GM19043 (cell line): ENCODE measurements around the gene TMEM225B.
"Not testable (repeated sequence)": the region's sequence is repeated elsewhere in the genome, so short reads cannot be mapped to it uniquely, and the experiment has no call there.

ENCODE experiments used
- ATAC-seq: cut with Tn5 transposase; IDR thresholded peaks from one replicate; pipeline ENCODE4 v1.9.1; 2021; ENCODE audit warnings: low read depth; ENCODE audit not compliant: unreplicated experiment

Gene TMEM225B

DNA sequence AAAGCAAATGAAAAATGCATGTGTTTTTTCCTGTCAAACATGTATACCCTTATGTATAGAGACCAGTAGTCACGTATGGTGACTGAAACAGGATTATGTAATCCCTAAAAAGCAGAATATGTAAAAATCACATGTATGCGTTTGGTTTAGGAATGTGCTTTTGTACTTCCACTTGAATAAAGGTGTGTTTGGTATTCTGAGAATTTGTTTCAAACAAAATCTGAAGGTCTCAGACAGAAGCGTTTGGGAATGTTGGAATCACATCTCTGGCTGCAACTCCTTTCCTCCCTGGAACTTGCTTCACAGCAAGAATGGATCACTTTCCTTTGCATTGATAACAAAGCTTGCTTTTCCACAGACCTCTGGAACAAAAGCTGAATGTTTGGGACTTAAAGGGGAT is 21.8 kb upstream of the TMEM225B start:
- ATAC-seq = no peak

DNA sequence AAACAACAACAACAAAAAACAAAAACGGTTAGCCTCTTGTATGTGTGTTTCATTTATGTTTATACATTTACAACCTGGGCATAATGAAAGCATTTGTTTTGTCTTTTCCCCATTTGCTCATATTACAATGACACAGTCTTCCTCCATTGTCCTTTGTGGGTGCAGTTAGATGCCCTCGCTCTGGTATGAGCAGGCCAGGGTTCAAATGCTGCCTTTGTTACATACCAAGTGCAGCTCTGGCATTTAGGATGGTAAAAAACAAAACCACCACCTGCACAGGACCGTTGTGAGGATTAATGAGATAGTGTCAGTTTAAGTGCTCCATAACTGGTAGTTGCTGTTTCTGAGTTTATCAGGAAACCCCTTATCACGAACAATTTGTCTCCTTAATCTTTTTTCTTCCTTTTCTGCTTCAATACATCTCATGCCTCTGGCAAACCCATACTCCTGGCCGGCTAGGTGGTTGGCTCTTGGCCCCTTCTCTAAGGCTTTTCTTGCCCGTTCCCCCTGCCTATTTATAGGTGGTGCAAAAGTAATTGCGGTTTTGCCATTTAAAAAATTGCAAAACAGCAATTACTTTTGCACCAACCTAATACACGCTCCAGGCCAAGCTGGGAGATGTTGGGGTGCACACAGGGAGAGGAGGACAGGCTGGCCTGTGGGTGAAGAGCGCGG is 18.6 kb upstream of the TMEM225B start:
- ATAC-seq = no peak

DNA sequence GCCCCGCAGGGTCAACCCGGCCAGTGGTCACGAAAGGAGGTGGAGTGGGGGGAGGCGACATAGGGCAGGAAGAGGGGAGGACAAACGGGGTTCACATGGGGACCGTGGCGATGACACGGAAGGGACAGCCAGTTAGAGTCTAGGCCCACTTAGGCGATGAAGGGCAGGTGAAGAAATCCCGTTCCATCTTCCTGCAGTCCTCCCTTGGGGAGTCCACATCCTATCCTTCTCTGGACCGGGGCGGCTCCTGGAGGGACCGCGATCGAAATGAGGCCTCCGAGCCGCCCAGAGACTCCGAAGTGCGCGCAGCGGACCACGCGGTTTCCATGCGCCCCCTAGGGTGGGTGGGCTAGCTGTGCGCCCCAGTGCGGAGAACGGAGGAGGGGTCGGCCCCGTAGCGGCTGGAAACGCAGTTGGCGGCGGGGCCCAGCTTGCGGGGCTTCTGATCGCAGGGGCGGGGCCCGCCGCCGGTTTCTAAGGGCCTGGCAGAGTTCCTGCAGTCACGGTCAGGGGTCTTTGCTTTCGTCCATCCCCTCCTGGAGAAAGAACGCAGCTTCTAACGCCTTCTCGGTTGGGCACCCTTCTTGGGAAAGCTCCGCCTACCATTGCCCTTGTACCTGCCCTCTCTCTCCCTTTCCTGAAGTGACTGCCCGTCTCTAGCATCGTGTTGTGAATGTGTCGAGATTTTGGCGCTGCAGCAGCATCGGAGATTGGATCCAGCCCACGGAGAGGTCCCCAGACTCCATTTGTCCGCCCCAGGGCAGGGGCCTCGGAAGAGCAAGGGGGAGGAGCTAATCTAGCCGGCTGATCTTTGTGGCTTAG is 17.9 kb upstream of the TMEM225B start:
- no peak for ATAC-seq

DNA sequence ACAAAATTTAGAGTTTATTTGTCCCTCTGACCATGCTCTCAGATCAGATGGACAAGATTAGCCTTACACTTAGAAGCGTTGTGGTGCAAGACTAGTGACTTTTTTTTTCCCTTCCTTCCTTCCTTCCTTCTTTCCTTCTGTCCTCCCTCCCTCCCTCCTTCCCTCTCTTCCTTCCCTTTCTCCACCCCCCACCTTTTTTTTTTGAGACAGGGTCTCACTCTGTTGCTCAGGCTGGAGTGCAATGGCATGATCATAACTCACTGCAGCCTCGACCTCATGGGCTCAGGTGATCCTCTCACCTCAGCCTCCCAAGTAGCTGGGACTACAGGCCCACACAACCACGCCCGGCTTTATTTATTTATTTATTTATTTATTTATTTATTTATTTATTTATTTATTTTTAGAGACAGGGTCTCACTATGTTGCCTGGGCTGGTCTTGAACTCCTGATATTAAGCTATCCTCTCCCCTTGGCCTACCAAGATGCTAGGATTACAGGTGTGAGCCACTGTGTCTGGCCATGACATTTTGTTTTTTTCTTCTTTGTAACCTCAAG is 17.2 kb upstream of the TMEM225B start:
- not testable (repeated sequence) for ATAC-seq

DNA sequence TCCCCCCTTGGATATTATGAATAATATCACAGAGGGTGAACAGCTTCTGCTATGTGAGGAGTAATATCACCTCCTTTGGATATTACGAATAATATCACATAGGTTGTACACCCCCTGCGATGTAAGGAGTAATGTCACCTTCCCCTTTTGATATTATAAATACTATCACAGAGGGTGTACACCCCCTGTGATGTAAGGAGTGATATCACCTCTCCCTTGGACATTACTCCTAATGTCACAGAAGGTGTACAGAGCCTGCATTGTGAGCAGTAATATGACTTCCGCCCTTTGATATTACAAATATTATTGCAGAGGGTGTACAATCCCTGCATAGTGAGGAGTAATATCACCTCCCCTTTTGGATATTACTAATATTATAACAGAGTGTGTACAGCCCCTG is 9.2 kb upstream of the TMEM225B start:
- no peak for ATAC-seq

DNA sequence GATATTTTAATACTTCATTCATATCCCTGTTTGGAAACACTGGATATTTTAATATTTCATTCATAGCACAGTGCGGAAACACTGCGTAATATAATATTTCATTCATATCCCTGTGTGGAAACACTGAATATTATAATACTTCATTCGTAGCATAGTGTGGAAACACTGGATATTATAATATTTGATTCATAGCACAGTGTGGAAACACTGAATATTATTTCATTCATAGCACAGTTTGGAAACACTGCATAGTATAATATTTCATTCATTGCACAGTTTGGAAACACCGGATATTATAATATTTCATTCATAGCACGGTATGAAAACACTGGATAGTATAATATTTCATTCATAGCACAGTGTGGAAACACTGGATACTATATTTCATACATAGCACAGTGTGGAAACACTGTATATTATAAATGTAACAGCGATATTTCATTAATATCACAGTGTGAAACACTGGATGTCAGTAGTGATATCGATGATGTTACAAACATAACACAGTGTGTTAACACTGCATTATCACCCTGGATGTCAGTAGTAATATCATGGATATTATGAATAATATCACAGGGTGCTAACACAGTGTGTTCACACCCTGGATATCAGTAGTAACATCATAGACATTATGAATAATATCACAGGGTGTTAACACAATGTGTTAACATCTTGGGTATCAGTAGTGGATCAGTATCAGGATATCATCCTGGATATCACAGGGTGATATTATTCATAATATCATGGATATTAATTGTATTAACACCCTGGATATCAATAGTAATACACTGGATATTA is 2.9 kb upstream of the TMEM225B start:
- no peak for ATAC-seq

DNA sequence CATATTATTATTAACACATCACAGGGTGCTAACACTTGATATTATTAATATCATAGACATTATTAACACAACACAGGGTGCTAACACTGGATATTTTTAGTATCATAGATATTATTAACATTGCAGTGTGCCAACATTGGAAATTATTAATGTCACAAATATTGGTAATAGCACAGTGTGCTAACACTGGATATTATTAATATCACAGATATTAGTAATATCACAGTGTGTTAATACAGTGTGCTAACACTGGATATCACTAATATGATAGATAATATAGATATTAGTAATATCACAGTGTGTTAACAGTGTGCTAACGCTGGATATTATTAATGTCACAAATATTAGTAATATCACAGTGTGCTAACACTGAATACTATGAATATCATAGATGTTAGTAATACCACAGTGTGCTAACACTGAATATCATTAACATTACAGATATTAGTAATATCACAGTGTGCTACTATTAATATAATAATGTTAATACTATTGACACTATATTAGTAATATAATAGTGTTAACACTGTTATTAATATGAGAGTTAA is 1.6 kb upstream of the TMEM225B start:
- no peak for ATAC-seq

DNA sequence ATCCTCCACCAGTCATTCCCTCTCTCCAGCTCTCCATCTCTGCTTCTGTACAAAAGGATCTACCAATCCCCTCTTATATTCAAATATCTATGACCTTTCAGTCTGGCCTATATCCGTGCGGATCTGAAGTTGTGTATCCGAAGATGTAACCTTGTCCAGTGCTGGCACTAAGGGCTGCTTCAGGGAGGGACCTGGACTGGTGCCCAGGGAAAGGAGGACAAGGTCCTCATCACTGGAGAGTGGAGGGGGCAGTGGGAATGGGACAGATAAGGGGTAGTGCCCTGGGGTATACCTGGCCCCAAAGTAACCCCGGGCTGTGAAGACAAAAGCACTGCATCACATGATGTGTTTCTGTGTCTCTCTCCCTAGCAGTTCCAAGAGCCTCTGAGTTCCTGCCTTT is 1.8 kb downstream of the TMEM225B start:
- ATAC-seq = no peak

DNA sequence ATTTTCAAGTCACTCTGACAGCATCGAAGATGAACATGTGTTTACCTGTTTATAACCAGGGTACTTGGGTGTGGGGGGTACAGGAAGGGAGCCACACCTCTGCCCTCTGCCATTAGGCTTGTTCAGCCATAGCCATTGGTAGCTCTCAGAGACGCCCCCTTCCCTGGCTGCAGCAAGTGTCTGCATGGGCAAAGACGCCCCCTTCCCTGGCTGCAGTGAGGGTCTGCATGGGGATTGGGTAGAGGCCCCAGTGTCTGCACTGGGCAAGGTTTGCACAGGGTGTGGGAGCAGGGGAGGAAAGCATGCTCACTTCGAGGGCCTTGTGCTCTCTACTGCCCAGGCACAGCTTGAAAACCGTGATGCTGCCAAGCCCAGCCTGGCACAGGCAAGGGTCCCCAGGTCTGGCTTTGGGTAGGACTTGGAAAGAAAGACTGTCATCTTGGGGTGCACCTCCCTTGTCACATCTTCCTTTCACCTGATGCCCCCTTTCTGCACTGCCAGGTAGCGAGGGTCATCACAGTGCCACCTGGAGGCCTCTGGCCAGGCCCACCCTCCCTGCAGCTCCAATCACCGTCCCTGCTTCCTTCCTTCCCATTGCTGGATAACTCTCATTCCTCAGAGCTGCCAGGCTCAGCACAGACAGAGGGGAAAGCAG is 3.7 kb downstream of the TMEM225B start:
- ATAC-seq = no peak

DNA sequence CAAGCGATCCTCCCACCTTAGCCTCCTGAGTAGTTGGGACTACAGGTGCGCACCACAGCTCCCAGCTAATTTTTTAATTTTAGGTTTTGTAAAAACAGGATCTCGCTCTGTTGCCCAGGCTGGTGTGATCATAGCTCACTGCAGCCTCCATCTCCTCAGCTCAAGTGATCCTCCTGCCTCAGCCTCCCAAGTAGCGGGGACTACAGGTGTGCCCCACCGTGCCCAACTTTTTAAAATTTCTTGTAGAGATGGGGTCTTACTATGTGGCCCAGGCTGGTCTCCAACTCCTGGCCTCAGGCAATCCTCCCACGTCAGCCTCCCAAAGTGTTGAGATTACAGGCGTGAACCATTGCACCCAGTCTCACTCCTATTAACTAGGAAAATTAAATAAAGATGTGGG is 7.5 kb downstream of the TMEM225B start:
- ATAC-seq = no peak

DNA sequence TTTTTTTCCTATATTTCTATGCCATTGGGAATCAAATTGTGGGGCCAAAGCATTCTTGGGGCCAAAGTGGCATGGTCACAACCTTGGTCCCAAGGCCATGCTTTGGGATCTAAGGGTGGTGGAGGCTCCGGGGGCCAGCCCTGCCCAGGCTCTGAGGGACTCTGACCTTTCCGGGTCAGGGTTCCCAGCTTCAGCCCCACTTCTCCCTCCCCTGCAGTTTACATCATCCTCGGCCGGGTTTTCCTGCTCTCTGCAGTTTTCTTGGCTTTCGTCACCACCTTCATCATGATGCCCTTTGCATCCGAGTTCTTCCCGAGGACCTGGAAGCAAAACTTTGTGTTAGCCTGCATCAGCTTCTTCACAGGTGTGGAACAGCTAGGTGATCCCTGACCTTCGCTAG is 8.5 kb downstream of the TMEM225B start:
- ATAC-seq = no peak

DNA sequence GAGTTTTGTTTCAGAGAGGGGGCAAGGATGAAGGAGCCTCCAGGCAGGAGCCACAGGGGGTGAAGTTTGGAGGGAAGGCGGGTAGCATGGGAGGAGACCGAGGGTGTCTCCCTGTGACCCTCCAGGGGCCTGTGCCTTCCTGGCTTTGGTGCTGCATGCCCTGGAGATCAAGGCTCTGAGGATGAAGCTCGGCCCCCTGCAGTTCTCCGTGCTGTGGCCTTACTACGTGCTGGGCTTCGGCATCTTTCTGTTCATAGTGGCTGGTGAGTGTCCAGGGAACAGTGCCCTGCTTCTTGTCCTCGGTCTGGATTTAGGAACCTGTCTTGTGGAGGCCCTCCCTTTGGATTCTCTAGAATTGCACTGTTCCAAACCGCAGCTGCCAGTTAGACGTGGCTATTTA is 9.5 kb downstream of the TMEM225B start:
- ATAC-seq = no peak

DNA sequence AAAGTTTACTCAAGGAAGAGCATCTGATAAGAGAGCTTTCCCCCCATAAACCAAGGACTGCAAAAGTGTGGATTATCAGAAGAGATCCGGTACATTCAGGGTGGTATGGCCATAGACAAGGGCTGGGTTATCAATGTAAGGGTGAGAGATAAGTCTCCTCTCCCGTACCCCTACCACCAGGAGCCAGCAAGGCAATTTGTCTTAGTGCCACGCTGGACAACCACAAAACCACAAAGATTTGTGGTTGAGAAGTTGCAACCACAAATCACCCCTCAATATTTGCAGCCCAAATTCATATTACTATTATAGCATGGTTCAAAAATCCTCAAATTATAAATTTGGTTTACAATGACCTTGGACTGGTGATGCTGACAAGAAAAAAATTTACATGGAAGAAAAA is 16.4 kb downstream of the TMEM225B start:
- no peak for ATAC-seq

DNA sequence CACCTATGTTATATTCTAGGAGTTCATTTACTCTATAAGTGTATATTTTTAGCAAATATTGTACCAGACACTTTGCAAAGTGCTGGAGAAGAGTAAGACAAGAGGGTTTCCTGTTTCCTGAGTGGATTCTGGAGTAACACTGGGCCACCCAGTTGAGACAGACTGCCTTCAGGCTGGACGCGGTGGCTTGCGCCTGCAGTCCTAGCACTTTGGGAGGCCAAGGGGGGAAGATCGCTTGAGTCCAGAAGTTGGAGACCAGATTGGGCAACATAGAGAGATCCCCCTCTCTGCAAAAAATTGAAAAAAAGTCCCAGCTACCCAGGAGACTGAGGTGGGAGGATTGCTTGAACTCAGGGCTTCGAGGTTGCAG is 17.9 kb downstream of the TMEM225B start:
- ATAC-seq = no peak

DNA sequence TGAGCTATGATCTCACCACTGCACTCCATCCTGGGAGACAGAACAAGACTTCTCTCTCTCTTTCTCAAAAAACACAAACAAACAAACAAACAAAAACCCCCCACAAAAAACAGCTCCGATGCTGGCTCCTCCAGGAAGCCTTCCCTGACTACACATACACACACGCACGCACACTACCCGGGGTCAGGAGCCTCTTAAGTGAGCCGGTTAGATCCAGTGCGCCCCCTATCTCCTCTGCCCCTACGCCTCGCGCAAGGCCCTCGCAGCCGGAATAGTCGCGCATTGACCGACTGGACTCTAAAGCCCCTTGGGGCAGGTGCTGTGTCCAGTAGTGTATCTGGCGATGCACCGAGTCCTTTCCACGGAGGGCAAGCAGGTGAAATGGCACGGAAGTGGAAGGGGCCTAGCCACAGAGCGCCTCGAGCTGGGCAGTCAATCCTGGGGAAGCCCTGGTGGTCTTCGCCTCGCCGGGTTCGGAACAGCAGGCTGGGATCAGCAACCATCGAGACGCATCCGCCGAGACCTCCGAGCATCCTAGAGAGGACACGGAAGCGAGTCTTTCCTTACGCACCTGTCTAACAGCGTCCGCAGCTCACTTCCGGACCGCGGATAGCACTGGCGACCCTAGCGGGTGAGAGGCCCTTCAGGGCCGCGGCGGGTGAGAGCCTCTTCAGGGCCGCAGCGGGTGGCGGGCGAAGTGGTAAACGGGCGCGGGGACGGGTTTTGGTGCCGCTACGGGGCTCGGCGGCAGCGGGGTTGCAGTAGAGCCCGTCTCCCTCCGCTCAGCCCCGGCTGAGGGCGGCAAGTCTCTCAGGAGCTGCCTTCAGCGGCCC is 18.5 kb downstream of the TMEM225B start, which contains the start of gene ZSCAN25:
Gene ZSCAN25, plus strand, starts transcription at position 588 of the 833 bp plus-strand sequence. CDS start 2,661 bp downstream, outside the sequence.
- peak; percentile 91 for ATAC-seq

DNA sequence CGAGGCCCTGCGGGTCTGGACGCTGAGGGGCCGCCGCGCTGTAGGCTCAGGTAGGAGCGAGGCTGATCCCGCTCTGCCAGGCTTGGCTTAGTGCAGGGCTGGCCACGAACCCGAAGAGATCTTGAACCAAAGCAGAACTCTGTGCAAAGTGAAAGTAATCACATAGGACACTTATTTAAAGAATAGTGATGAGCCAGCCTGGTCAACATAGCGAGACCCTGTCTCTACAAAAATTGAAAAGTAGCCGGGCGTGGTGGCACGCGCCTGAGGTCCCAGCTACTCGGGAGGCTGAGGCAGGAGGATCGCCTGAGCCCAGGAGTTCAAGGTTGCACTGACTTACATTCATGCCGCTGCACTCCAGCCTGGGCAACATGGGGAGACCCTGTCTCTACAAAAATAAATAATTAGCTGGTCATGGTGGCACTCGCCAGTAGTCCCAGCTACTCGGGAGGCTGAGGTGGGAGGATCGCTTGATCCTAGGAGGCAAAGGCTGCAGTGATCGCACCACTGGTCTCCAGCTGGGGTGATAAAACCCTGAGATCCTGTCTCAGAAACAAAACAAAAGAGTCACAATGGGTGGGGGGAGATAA is 19.2 kb downstream of the TMEM225B start:
- ATAC-seq = no peak

DNA sequence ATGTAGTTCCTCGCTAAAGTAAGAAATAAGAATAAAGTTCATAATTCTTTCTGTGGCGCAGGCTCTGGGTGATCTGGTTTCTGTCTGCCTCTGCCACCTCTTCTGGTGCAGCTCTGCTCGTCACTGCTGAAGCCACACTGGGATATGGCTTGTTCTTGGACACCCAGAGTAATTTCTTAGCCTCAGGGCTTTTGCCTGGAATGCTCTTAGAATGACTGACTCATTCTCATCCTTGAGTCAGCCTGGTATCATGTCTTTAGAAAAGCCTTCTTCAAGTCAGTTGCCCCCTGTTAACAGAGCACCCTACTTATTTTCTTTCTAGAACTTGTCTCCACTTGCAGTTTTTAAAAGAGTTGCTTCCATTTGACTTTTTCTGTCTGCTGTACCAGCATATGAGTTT is 20.7 kb downstream of the TMEM225B start:
- ATAC-seq = no peak

DNA sequence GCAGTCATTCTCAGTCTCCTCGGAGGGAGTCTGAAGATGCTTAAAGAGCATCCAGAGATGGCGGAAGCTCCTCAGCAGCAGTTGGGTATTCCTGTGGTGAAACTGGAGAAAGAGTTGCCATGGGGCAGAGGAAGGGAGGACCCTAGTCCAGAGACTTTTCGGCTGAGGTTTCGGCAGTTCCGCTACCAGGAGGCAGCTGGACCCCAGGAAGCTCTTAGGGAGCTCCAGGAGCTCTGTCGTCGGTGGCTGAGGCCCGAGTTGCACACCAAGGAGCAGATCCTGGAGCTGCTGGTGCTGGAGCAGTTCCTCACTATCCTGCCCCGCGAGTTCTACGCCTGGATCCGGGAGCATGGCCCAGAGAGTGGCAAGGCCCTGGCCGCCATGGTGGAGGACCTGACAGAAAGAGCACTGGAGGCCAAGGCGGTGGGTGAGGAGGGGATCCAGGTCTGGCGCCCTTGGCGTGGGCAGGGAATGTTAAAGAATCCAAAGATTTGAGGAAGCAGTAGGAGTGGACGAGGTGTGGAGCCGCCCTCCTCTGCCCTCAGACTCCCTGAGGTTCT is 21.6 kb downstream of the TMEM225B start:
- ATAC-seq = no peak

DNA sequence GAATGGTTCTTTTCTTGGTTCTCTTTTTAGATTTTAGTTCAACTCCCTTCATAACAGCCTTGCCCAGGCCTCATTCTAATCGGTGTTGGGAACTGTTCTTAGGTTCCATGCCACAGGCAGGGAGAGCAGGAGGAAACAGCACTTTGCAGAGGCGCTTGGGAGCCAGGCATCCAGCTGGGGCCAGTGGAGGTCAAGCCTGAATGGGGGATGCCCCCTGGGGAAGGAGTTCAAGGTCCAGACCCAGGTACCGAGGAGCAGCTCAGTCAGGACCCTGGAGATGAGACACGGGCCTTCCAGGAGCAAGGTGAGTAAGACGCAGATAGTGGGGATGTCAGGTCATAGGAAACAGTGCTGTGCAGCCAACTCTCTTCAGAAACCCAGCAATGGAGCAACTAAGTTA is 23.2 kb downstream of the TMEM225B start:
- ATAC-seq = no peak
